Jurkat, Clone E6-1 (cell line): ENCODE measurements around the gene GNB1L.
"Not testable (repeated sequence)": the region's sequence is repeated elsewhere in the genome, so short reads cannot be mapped to it uniquely, and the experiment has no call there.

Experiments
- DNase-seq: peaks from one replicate; pipeline ENCODE4 v3.0.0-alpha.2; 2011; ENCODE audit warnings: low read depth, low spot score
- H3K4me3 ChIP-seq: 2 replicates; pipeline ENCODE4 v1.5.1; 2011; ENCODE audit warnings: mild to moderate bottlenecking, low read length, control low read depth, moderate library complexity

The GNB1L gene

GRCh38 chr22:19848298-19849224 is 6.1 kb downstream of the GNB1L start:
- no peak overlapping the region for H3K4me3 ChIP-seq
- DNase-seq, result no peak

GRCh38 chr22:19847345-19847632 is 7.4 kb downstream of the GNB1L start:
- no peak overlapping the region for H3K4me3 ChIP-seq
- DNase-seq, result no peak

DNA sequence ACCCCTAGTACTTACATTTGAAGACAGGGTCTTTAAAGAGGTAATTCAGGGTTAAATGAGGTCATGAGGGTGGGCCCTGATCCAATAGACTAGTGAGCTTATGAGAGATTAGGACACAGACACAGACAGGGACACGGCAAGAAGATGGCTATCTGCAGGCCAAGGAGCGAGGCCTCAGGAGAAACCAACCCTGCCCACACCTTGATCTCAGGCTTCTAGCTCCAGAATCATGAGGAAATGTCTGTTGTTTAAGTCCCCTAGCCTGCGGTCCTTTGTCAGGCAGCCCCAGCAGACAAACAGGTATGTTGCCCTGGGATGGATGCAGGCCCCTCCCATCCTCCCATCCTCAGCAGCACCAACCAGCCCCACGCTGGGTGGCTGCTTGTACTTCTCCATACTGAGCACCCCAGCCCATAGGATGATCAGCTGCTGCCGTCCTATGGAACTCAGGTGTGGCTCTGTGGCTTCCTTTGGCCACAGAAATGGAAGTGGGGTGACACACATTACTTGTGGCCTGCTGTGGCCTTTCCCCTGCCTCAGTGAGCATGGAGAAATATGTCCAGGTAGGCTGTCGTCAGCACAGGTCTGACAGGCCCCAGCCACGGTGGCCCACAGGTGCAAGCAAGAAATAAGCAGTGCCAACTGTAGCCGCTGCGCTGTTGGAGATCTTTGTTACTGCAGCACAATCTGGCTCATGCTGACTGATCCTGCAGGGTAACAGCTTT is 7.9 kb downstream of the GNB1L start:
- no peak for DNase-seq
- H3K4me3 ChIP-seq, result no peak overlapping the region

GRCh38 chr22:19845054-19845722 is 9.5 kb downstream of the GNB1L start:
- no peak overlapping the region for H3K4me3 ChIP-seq
- DNase-seq, result no peak

DNA sequence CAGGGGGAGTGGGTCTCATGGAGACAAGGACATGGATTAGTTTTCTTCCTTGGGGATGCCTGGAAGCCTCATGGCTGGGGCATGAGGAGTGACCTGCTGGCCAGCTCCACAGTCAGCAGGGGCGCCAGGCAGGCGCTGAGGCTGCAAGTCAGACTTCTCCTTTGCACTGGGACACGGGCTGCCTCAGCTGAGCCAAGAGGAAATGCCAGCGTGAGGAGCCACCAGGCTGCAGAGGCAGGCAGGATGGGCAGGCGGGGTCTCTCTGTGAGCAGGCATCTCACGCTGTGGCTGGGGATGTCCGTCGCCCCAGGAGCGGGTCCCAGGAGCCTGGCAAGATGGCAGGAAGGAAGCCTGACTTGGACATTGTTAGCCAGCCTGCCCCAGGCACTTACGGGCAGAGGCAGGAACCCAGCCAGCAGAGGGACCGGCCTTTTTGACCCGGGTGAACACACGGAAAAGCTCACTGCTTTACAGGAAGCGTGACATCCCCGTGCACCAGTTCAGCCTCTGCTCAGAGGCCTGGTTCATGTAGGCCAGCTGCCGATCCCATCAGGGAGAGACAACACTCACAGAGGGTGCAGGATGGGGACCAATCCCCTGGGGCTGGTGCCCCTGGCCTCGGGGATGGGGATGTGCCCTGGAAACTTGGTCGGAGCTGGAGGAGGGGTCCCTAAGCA is 10.2 kb downstream of the GNB1L start:
- no peak overlapping the region for H3K4me3 ChIP-seq
- no peak for DNase-seq

DNA sequence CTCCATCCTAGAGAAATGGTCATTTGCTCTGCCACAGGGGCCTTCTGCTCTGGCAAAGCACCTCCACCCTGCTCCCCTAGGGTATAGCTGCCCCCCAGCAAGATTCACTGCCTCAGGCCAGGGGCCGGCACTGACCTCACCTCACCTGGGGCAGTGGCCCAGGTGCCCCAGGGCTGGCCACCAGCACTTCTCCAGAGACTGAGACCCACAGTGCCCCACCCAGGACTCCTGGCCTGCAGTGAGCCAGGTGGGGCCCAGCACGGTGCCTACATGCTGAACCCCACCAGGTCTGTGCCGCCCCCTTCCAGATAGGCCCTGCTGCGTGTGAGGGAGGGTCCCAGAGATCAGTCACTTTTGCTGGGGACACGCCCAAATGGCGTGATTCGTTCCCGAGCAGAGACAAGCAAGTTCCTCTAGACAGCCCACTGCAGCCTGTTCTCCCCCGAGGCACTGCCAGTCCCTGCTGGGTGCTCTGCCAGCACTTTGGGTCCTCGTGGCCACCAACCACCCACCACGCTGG is 10.8 kb downstream of the GNB1L start:
- DNase-seq, result no peak
- no peak overlapping the region for H3K4me3 ChIP-seq

DNA sequence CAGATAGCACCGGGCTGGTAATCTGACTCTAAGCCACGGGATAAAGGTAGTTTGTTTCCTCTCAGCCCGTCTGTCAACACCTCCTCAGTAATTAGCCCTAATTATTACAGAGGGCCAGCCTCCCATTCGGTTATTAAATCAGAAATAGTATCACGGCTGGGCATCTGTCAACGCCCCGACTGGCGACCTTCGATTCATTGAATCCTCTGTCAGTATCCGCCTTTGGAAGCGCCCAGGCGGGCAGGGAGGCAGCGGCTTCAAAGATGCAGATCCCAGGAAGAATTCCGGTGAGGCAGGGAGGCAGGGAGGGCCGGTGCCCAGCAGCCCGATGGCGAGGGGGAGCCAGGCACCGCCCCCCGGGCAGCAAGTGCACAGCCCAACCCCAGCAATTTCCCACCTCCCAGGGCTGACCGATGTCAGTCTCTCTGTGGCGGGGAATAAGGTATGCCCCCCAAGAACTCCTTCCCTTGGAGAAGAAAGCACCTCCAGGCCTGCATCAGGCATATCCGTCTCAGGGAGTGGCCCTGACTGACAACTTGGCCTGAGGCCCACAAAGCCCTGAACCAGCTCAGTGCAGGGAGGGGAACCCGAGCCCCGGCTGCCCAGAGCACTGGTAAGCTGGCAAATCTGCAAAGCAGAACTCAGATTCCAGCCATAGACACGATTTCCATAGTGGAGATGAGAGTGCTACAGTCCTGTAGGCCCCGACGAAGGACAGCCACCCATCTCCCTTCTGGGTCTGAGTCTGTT is 11.4 kb downstream of the GNB1L start:
- DNase-seq, result no peak
- H3K4me3 ChIP-seq, result no peak overlapping the region

DNA sequence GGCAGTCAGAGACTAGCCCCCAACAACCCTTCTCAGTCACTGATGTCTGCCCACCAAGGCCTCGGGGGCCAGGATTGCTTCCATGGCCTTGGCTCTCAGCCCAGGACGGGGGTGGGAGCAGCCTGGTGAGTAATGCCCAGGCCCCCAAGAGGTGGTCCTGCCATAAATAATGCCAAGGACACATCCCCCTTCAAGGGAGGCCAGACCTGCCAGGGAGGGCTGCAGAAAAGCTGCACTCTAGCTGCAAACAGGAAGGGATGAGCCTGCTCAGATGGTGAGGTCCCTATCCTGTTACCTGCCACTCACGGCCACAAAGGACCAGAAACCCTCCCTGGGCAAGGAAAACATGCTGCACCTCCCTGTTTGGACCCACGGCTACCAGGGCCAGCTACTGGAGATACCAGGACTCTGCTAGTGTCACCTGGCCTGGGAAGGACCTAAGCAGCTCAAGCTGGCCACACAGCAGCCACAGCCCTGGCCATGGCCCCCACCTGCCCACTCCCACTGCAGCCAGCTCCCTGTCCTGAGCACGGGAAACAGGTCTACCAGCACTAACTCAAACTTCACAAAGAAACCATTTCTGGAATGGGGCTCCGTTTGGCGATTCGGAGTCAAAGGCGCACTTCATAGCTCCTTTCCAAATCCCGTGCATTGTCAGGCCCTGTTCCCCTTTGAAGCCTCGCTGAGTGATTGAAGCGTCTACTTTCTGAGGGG is 12.1 kb downstream of the GNB1L start:
- DNase-seq, result no peak
- H3K4me3 ChIP-seq, result no peak overlapping the region

DNA sequence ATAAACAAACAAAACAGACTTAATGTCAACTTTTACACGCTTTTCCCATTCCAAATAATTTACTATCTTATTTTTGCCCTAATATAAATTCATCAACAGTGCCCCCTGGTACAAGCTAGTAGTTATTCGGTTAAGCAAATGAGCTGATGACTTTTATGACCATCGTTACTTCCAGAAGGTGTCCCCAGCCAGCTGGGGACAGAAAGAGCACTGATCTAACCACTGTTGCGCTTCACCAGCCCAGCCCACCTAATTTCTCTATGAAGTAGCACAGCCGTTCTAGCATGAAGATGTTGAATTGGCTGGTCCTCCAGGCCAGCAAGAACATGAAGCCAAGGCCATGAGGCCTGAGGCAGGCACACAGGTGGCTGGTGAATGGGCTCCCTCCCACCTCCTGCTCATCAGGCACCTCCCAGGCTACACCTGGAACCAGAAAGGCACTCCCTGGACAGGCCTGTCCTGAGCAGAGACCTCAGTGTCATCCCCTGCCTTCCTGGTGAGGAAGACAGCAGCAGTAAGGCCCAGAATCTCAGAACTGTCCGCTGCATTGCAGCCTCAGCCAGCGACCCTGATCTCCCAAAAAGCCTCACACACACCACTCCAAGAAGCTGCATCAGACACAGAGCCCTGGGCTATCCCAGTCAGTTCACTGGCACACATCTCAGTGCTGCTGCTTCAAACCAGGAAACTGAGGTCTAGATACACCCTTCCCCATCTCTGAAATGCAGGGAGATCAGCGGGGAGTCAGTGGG is 12.9 kb downstream of the GNB1L start:
- no peak for DNase-seq
- no peak overlapping the region for H3K4me3 ChIP-seq

GRCh38 chr22:19840955-19841640 is 13.6 kb downstream of the GNB1L start:
- no peak overlapping the region for H3K4me3 ChIP-seq
- DNase-seq, result no peak

GRCh38 chr22:19840059-19840458 is 14.6 kb downstream of the GNB1L start:
- H3K4me3 ChIP-seq, result no peak overlapping the region
- DNase-seq, result no peak

GRCh38 chr22:19837915-19838314 is 16.8 kb downstream of the GNB1L start:
- no peak for DNase-seq
- H3K4me3 ChIP-seq, result no peak overlapping the region

- no peak for DNase-seq
- no peak overlapping the region for H3K4me3 ChIP-seq
Observed at GRCh38 chr22:19836512-19836911, 18.2 kb downstream of the GNB1L start.

DNA sequence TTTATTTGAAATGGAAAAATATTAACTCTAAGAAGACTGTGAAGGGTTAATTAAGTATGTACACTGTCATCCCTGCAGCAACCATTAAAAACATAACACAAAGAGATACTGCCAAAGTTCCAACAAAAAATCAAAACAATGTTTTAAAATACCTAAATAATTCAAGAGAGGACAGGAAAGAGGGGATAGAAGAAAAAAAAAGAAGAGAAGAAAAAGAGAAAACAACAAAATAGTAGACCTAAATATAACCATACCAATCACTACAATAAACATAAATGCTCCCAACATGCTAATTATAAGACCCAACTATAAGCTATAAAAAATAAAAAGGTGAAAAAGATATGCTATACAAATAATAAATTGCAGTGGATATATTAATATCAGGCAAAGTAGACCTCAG is 20.1 kb downstream of the GNB1L start:
- H3K4me3 ChIP-seq, result no peak overlapping the region
- no peak for DNase-seq

DNA sequence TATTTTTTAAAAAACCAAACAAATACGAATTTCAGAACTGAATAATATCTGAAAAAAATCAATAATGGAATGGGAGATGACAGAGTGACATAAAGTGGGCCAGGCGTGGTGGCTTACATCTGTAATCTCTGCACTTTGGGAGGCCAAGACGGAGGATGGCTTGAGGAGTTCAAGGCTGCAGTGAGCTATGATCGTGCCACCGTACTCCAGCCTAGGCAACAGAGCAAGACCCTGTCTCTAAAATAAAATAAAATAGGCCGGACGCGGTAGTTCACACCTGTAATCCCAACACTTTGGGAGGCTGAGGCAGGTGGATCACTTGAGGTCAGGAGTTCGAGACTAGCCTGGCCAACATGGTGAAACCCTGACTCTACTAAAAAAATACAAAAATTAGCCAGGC is 21.3 kb downstream of the GNB1L start:
- not testable (repeated sequence) for H3K4me3 ChIP-seq, DNase-seq

- DNase-seq, result peak; percentile 22
- H3K4me3 ChIP-seq, result no peak overlapping the region
Observed at GRCh38 chr22:19832476-19833108, 22.1 kb downstream of the GNB1L start.
